ENCODE results near the gene KCNJ6. TPM values are rescaled to one million over a fixed set of nuclear protein-coding genes. Genes with fewer than 3 reads are reported as not detected.

The KCNJ6 gene
- total and polyA plus RNA-seq, 9 of the 15 experiments (the other 6 are each of a cell fraction or from before 2014, with no cell fraction given): 0.06 to 0.21 (median 0.13) TPM; not detected in 1

DNA sequence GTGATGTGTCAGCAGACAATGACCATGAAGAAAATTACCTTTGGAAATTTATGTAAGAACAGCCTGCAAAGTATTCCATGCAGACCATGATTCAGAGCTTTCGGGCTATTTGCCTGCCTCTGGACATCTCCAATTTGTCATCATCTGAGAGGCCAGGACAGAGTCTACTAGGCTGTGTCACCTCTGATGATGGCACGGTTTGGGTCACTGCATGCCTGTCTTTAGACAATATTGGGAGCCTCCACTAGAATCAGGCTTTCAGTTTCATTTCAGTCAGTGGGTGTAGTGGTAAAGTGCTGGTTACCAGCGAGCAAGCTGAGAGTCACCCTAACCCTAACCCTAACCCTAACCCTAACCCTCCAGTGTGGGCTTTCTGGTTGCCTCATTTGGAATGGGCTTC, 80.8 kb downstream of the KCNJ6 start (continued):
- no peak for TF ChIP-seq SAP30 (IDR thresholded peaks at IDR 0.05; ENCODE audit: borderline replicate concordance, insufficient read depth, low read depth, low read length, poor library complexity, severe bottlenecking)
- no peak for TF ChIP-seq SREBF2 (CRISPR knock-in tag; IDR thresholded peaks at IDR 0.05)
- no peak for TF ChIP-seq SREBF1 (IDR thresholded peaks at IDR 0.05; ENCODE audit: borderline replicate concordance, low read depth, low read length)
- no peak for TF ChIP-seq SIN3B (IDR thresholded peaks at IDR 0.05; ENCODE audit: low read depth)
- no peak for TF ChIP-seq MAFG (tag; conservative IDR thresholded peaks at IDR 0.05)
- TF ChIP-seq, protein P1, sequence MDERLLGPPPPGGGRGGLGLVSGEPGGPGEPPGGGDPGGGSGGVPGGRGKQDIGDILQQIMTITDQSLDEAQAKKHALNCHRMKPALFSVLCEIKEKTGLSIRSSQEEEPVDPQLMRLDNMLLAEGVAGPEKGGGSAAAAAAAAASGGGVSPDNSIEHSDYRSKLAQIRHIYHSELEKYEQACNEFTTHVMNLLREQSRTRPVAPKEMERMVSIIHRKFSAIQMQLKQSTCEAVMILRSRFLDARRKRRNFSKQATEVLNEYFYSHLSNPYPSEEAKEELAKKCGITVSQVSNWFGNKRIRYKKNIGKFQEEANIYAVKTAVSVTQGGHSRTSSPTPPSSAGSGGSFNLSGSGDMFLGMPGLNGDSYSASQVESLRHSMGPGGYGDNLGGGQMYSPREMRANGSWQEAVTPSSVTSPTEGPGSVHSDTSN (CRISPR knock-in tag; IDR thresholded peaks at IDR 0.05; ENCODE audit: low read depth): no peak
- TF ChIP-seq, protein P1 (tag; conservative IDR thresholded peaks at IDR 0.05; ENCODE audit: low read depth): no peak
- TF ChIP-seq, protein P2, sequence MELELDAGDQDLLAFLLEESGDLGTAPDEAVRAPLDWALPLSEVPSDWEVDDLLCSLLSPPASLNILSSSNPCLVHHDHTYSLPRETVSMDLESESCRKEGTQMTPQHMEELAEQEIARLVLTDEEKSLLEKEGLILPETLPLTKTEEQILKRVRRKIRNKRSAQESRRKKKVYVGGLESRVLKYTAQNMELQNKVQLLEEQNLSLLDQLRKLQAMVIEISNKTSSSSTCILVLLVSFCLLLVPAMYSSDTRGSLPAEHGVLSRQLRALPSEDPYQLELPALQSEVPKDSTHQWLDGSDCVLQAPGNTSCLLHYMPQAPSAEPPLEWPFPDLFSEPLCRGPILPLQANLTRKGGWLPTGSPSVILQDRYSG (tag; conservative IDR thresholded peaks at IDR 0.05; ENCODE audit: low read depth): no peak

All from K562 (cell line).